Liver (tissue), 9 donors: Measurements from ENCODE around the gene DIP2B. TPM values are rescaled to one million over a fixed set of nuclear protein-coding genes. Genes with fewer than 3 reads are reported as not detected.

Source experiments
- DNase-seq: peaks from one replicate; pipeline ENCODE4 v3.0.0-alpha.2; 2017; ENCODE audit warnings: low spot score
- H3K27ac ChIP-seq, 2 donors: one replicate each; pipeline ENCODE4 v1.7.0; 2013; ENCODE audit warnings: inconsistent platforms in 2 of 2, low read length in 2 of 2, control low read depth in 1 of 2, low read depth in 1 of 2, mild to moderate bottlenecking in 1 of 2
- H3K27me3 ChIP-seq, 4 donors: one replicate each; pipeline versions ENCODE4 v1.6.1 to v1.7.0; 2013; ENCODE audit warnings: low read length in 3 of 4, inconsistent platforms in 1 of 4, mild to moderate bottlenecking in 1 of 4, moderate library complexity in 1 of 4; ENCODE audit not compliant: control insufficient read depth in 4 of 4, insufficient read depth in 4 of 4
- H3K36me3 ChIP-seq, 4 donors: one replicate each; pipeline versions ENCODE4 v1.6.1 to v1.7.0; 2013; ENCODE audit warnings: low read length in 3 of 4, mild to moderate bottlenecking in 3 of 4, low read depth in 1 of 4, moderate library complexity in 1 of 4; ENCODE audit not compliant: control insufficient read depth in 4 of 4, insufficient read depth in 3 of 4
- H3K4me1 ChIP-seq, 4 donors: one replicate each; pipeline versions ENCODE4 v1.6.1 to v1.7.0; 2013; ENCODE audit warnings: low read length in 3 of 4, mild to moderate bottlenecking in 3 of 4, moderate library complexity in 1 of 4; ENCODE audit not compliant: control insufficient read depth in 4 of 4, insufficient read depth in 4 of 4
- H3K4me3 ChIP-seq, 3 donors: one replicate each; pipeline versions ENCODE4 v1.6.1 to v1.7.0; 2013; ENCODE audit warnings: low read length in 3 of 3, control low read depth in 1 of 3, low read depth in 1 of 3, mild to moderate bottlenecking in 1 of 3
- H3K9ac ChIP-seq, 2 donors: one replicate each; pipeline ENCODE4 v1.7.0; 2013; ENCODE audit warnings: low read length in 2 of 2, mild to moderate bottlenecking in 2 of 2, moderate library complexity in 2 of 2, control low read depth in 1 of 2, low read depth in 1 of 2
- H3K9me3 ChIP-seq, 4 donors: one replicate each; pipeline versions ENCODE4 v1.6.1 to v1.7.0; 2013; ENCODE audit warnings: low read length in 3 of 4; ENCODE audit not compliant: control insufficient read depth in 4 of 4
- CTCF ChIP-seq: fragments of 150-350 bp; IDR thresholded peaks from 2 replicates; pipeline ENCODE4 v1.5.1; 2017; ENCODE audit warnings: improper control_type of control experiment, low read depth, low read length; ENCODE audit not compliant: missing input control
- EGR1 ChIP-seq, 2 donors: IDR thresholded peaks; 2 replicates each; pipeline ENCODE4 v1.6.1; 2016 to 2018; ENCODE audit warnings: antibody characterized with exemption in 2 of 2, low read depth in 2 of 2
- FOXA1 ChIP-seq: IDR thresholded peaks from 2 replicates; pipeline ENCODE4 v1.6.1; 2016; ENCODE audit warnings: antibody characterized with exemption
- FOXA2 ChIP-seq: IDR thresholded peaks from 2 replicates; pipeline ENCODE4 v1.6.1; 2016; ENCODE audit warnings: antibody characterized with exemption
- GABPA ChIP-seq, 2 donors: IDR thresholded peaks in 1 of 2; conservative IDR thresholded peaks in 1 of 2; 2 replicates each; pipeline ENCODE4 v1.6.1; 2016; ENCODE audit warnings: antibody characterized with exemption in 2 of 2, mild to moderate bottlenecking in 1 of 2, moderate library complexity in 1 of 2
- HNF4A ChIP-seq, 2 donors: conservative IDR thresholded peaks; 2 replicates each; pipeline ENCODE4 v1.6.1; 2016; ENCODE audit warnings: antibody characterized with exemption in 2 of 2, mild to moderate bottlenecking in 2 of 2
- HNF4G ChIP-seq: IDR thresholded peaks from 2 replicates; pipeline ENCODE4 v1.6.1; 2016; ENCODE audit warnings: antibody characterized with exemption
- JUND ChIP-seq, 2 donors: IDR thresholded peaks; 2 replicates each; pipeline ENCODE4 v1.6.1; 2016; ENCODE audit warnings: antibody characterized with exemption in 2 of 2
- RAD21 ChIP-seq, 2 donors: IDR thresholded peaks; 2 replicates each; pipeline ENCODE4 v1.6.1; 2016; ENCODE audit warnings: antibody characterized with exemption in 2 of 2, mild to moderate bottlenecking in 2 of 2
- REST ChIP-seq: IDR thresholded peaks from 2 replicates; pipeline ENCODE4 v1.6.1; 2016; ENCODE audit warnings: antibody characterized with exemption, mild to moderate bottlenecking
- RXRA ChIP-seq, 2 donors: IDR thresholded peaks; 2 replicates each; pipeline ENCODE4 v1.6.1; 2017 to 2018; ENCODE audit warnings: antibody characterized with exemption in 2 of 2, mild to moderate bottlenecking in 1 of 2
- SP1 ChIP-seq: IDR thresholded peaks from 2 replicates; pipeline ENCODE4 v1.6.1; 2018; ENCODE audit warnings: antibody characterized with exemption, mild to moderate bottlenecking
- TAF1 ChIP-seq: conservative IDR thresholded peaks from 2 replicates; pipeline ENCODE4 v1.6.1; 2016; ENCODE audit warnings: antibody characterized with exemption, mild to moderate bottlenecking
- YY1 ChIP-seq: IDR thresholded peaks from 2 replicates; pipeline ENCODE4 v1.6.1; 2016; ENCODE audit warnings: antibody characterized with exemption, mild to moderate bottlenecking
- WGBS: extraction: QIAGEN DNeasy Blood & Tissue Kit; methylation state at CpG from one replicate; pipeline ENCODE4 v1.1.7; 2013; 5-methylcytosine and 5-hydroxymethylcytosine counted together
- polyA plus RNA-seq, 2 donors: library from polyadenylated mRNA; stranded (reverse) in 1 of 2; unstranded in 1 of 2; fragments of 200-250 nt in 1 of 2; fragments of >200 nt in 1 of 2; fragmentation: Nextera tagmentation in 1 of 2; extraction: Ambion mirVana in 1 of 2; gene quantifications; one replicate each; pipeline versions ENCODE4 v1.2.1 to v1.2.3, GENCODE V29; 2013 to 2015
- total RNA-seq, 2 donors: library from RNA; depleted of rRNA; stranded (reverse); fragments of >200 nt; gene quantifications; one replicate each; pipeline ENCODE4 v1.2.3, GENCODE V29; 2014
- TF ChIP-seq, protein P1 (sequence below): IDR thresholded peaks from 2 replicates; pipeline ENCODE4 v1.6.1; 2016; ENCODE audit warnings: antibody characterized with exemption
- TF ChIP-seq, protein P2 (sequence below): IDR thresholded peaks from 2 replicates; pipeline ENCODE4 v1.6.1; 2016; ENCODE audit warnings: antibody characterized with exemption
- donor health status: healthy.
- donor health status: healthy.
- donor health status: healthy.
- donor health status: healthy.
- donor health status: healthy.

The DIP2B gene
- total and polyA plus RNA-seq, 4 donors: 4.8 to 30.7 (median 13.8) TPM

- Histone ChIP-seq H3K27me3 (no peaks in the 10 kb centered on the region), H3K4me1 (peaks cover 14 to 33% (median 30%) of the 10 kb centered on the region in 4 donors), H3K27ac (peak overlapping the region; percentile 46 to 78), H3K4me3 (no peak overlapping the region), H3K9me3 (no peaks in the 10 kb centered on the region), H3K36me3 (no peaks in the 10 kb centered on the region), H3K9ac (no peak overlapping the region)
- WGBS: 22% methylated on average over 5 of the region's 5 CpGs
- TF ChIP-seq HNF4A (conservative IDR thresholded peaks at IDR 0.05) (peak in 1 of 2 donors; percentile 23), GABPA (IDR thresholded peaks at IDR 0.05 in 1 of 2, conservative IDR thresholded peaks at IDR 0.05 in 1 of 2) (no peak), FOXA1 (no peak), REST (no peak), SP1 (no peak), YY1 (no peak), RAD21 (IDR thresholded peaks at IDR 0.05) (no peak), FOXA2 (no peak), EGR1 (IDR thresholded peaks at IDR 0.05; ENCODE audit: low read depth in 2 of 2) (no peak), HNF4G (no peak), TAF1 (no peak), RXRA (IDR thresholded peaks at IDR 0.05) (peak; percentile 30 to 67), JUND (IDR thresholded peaks at IDR 0.05) (no peak), CTCF (no peak)
- TF ChIP-seq, protein P1, sequence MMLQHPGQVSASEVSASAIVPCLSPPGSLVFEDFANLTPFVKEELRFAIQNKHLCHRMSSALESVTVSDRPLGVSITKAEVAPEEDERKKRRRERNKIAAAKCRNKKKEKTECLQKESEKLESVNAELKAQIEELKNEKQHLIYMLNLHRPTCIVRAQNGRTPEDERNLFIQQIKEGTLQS: no peak
- TF ChIP-seq, protein P2, sequence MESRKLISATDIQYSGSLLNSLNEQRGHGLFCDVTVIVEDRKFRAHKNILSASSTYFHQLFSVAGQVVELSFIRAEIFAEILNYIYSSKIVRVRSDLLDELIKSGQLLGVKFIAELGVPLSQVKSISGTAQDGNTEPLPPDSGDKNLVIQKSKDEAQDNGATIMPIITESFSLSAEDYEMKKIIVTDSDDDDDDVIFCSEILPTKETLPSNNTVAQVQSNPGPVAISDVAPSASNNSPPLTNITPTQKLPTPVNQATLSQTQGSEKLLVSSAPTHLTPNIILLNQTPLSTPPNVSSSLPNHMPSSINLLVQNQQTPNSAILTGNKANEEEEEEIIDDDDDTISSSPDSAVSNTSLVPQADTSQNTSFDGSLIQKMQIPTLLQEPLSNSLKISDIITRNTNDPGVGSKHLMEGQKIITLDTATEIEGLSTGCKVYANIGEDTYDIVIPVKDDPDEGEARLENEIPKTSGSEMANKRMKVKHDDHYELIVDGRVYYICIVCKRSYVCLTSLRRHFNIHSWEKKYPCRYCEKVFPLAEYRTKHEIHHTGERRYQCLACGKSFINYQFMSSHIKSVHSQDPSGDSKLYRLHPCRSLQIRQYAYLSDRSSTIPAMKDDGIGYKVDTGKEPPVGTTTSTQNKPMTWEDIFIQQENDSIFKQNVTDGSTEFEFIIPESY: no peak
- DNase-seq: no peak
These were observed 41.0 kb downstream of the DIP2B start for GRCh38 chr12:50545786-50546185.
